Gastroesophageal sphincter (tissue), 3 donors: ENCODE data around the gene INHBE.

Source experiments
- CTCF ChIP-seq, 4 experiments: fragments of 200-600 bp in 2 of 4; fragments of 450-650 bp in 2 of 4; sonication (generic) in 1 of 4; IDR thresholded peaks; one replicate each; pipeline ENCODE4 v1.5.1; 2017 to 2019; ENCODE audit warnings: antibody characterized with exemption in 4 of 4, mild to moderate bottlenecking in 2 of 4, moderate library complexity in 2 of 4
- EP300 ChIP-seq: sonication (generic); formaldehyde crosslinking; IDR thresholded peaks from one replicate; pipeline ENCODE4 v1.6.1; 2017; ENCODE audit warnings: antibody characterized with exemption, mild to moderate bottlenecking
- POLR2A ChIP-seq, 2 donors: fragments of 450-650 bp; IDR thresholded peaks; one replicate each; pipeline ENCODE4 v1.6.1; 2017; ENCODE audit warnings: antibody characterized with exemption in 2 of 2, mild to moderate bottlenecking in 2 of 2, moderate library complexity in 1 of 2
- POLR2AphosphoS5 ChIP-seq: sonication (generic); formaldehyde crosslinking; IDR thresholded peaks from one replicate; pipeline ENCODE4 v1.6.1; 2017; ENCODE audit warnings: antibody characterized with exemption

- no peak for TF ChIP-seq POLR2AphosphoS5
- no peak for TF ChIP-seq CTCF (IDR thresholded peaks at IDR 0.05)
- no peak for TF ChIP-seq POLR2A (IDR thresholded peaks at IDR 0.05)
- TF ChIP-seq EP300, result no peak
These were observed 19.8 kb upstream of the INHBE start for GRCh38 chr12:57435293-57435692.
